Medulla oblongata (tissue), 1 donor: ENCODE data around the gene MTA3.

Source experiments
- DNase-seq: peaks from one replicate; pipeline ENCODE4 v3.0.0-alpha.2; 2015; ENCODE audit errors: extremely low spot score

MTA3 gene

DNA sequence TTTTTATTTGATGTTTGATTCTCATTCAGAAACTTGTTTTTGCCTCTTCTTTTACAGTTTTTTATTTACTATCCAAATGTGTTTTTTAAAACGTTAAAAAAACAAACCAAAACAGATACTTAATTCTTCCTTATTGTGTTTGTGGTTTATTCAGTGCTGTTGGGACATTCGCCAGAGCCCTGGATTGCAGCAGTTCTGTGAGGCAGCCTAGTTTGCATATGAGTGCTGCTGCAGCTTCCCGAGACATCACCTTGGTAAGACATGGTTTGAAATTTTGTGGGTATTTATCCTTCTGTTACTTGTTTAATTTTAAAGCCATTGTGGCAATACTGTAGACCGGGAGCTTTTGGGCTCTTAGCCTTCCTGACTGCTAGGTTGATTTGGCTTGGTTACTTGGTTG, 91.2 kb downstream of the MTA3 start:
- DNase-seq: peak; percentile 75

DNA sequence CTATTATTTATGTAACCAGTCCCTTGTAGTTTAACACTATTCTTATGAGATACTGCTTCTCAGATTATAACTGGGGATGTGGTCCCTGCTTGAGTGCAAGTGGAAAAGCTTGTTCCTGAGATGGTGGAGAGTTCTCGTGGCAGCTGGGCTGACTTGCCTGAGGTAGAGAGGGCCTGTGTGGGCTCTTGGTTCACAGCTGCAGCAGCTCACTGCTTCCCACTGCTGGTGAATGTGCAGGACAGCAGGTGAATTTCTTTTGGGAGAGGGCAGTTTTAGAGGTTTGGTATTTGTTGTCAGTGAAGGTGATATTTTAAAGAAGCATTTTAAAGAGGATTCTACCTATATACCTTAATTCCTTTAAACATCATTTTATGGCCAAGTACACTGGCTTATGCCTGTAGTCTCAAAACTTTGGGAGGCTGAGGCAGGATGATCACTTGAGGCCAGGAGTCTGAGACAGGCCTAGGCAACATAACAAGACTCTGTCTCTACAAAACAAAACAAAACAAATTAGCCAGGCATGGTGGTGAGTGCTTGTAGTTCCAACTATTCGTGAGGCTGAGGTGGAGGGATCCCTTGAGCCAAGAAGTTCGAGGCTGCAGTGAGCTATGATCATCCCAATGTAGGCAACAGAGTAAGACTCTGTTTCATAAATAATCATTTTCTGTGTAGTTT, 94.8 kb downstream of the MTA3 start:
- peak; percentile 91 for DNase-seq

DNA sequence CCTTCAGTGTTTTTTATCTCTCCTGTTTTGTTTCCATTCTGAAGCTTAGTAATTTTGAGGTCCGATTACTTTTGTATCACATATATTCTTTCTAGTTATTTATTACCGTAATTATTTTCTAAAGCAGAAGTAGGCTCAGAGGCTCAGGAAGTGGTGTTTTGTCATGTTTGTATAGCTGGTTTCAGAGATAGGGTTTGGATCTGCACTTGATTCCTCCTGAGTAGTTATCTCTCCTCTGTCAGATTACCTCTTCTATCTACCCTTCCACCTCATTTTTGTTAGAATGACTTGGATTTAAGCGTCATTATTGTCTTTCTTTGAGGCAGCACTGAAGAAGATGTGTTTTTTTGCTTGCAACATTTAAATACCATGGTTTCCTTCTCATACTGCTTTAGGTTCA, 95.4 kb downstream of the MTA3 start:
- DNase-seq: peak; percentile 16

DNA sequence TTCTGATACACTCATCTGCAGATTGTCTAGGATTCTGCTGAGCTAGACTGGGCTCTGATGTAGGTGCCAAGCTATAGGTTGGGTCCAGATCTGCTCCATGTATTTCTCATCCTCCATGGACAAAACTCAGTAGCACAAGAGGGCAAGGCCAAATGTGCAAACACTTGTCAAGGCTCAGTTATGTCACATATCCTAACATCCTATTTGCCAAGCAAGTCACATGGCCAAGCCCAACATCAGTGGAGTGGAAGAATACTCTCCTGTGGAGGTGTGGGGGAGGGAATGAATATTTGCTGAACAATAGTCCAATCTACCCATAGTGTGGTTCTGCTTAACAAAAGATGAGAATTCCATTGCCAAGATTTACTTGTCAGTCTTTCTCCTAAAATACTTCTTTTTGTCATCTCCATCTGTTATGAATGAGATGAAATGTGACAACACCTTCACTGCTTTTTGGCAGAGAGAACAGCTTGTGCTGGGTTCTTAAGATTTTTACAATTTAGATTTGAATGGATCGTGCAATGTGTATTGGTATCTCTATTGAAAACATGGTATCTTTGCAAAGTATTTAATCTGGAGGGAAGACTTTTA, 105.7 kb downstream of the MTA3 start:
- no peak for DNase-seq

DNA sequence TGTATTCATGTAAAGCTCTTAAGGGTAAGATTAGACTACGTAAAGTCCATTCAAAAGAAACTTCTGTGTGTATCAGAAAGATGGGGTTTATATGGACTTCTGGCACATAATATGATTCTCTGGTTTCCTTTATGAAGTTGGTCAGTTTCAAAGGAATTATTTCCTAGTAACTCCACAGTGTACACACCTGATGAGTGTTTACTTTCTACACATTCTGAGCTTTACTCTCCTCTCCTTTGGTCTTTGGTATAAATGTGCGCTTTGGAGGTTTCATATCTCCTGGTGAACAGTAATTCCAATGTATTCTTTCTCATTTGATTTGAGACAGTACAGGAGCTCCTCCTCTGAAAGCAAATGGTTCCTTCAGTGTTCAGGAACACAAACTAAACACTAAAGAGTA, 107.4 kb downstream of the MTA3 start:
- DNase-seq: no peak

DNA sequence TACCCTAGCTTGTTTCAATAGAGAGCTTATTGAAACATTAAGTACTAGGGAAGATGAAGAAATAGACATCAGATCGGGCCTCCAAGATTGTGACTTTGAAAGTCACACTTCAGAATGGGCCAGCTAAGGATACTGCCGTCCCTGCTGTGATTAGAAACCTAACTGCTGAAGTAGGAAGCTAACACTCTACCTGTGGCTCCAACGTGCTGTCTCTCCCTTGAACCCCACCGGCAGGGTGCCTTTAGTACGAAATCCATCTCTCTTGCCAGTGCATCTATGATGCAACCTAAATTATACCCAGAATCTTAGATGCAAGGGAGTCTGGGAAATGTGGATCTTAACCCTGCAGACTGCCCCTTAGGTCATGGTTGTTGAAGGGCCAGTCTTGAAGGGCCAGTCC, 116.9 kb downstream of the MTA3 start:
- DNase-seq: no peak

DNA sequence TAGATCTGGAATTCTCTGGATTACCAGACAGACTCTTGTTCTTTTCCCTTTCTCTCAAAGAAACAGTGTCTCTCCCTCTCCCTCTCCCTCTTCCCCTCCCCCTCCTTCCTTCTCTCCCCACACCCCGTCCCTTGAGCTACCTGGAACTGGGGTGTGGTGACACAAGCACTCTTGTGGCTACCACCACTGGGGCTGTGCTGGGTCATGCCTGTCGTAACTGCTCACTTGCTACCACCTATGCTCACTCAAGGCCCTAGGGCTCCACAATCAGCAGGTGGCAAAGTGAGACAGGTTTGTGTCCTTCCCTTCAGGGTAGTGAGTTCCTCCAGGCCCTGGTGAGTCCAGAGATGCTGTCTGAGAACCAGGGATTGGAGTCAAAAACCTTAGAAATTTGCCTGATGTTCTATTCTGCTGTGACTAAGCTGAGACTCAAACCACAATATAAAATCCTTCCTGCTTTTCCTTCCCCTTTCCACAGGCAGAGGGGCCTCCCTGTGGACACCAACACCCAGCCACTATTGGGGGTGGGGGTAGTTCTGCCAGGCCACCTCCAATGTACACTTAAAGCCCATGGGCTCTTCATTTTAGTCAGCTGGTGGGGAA, 124.7 kb downstream of the MTA3 start:
- no peak for DNase-seq

DNA sequence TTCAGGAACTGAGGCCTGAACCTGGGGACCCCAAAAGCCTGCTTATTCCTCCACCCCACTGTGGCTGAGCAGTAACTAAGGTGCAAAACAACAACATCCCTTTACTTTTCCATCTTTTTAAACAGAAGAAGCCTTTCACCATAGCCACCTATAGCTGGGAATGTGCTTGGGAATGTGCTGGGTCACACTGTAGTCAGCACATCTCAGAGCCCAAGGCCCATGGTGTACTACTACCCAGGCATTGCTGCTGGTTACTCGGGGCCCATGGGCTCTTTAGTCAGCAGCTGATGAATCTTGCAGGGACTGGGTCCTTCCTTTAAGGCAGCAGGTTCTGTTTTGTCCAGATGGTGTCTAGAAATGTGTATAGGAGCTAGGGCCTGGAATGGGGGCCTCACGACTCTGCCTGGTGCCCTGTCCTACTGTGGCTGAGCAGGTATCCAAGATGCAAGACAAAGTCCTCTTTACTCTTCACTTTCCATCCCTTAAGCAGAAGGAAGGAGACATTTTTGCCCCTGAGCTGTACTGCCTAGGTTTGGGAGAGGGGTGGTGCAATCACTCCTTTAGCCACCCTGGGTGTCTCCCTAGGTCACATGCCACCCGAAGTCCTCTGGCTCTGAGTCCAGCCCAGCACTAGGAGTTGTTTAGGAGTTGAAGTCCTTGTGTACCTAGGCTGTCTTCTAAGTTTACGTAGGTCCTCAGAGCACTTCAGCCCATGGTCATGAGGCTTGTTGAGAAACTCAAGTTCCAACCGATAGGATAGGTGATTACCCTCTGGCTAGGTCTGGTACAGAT, 125.5 kb downstream of the MTA3 start:
- no peak for DNase-seq

DNA sequence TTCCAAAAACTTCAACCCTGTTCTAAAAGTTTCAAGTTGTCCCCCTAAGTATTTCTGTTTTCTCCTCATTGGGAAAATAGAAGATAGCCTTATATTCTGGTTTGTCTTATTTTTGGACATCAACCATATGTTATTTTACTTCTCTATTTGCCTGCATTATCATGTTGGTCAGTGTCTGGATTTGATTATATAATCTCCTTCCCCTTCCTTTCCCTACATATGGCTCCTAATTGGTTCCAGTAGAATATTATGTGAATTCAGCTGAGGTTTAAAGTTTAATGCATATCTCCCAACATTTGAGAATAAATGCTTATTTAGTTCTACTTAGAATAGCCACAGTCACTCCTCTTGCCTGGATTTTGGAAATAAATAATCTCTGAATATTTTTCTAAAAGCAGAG, 128.6 kb downstream of the MTA3 start:
- no peak for DNase-seq

DNA sequence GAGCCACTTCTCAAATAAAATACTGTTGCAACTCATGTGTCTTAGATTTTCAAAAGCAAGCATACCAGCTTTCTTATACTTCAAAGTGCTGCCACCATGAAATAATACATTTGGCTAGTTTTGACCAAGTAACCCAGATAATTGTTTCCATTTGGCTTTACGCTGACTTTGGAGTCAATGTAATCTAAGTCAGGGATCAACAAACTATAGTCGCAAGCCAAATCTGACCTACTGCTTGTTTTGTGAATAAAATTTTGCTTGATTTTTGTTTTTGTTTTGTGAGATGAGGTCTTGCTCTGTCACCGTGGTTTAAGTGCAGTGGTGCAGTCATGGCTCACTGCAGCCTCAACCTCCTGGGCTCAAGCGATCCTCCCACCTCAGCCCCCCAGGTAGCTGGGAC, 130.5 kb downstream of the MTA3 start:
- no peak for DNase-seq

DNA sequence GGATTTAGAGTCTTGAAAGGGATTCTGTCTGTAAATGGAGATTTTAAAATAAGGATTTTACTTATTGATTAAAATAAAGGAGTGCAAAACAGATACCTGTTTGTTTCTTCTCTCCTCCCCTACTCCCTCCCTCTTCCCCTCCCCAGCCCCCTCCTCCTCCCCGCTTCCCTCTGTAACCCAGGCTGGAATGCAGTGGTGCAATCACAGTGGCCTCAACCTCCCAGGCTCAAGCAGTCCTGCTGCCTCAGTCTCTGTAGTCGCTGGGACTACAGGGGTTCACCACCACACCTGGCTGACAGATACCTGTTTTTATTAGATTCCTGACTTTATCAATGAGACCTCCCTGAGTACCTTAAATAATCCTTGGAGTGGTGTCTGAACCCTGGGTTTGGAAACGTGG, 138.4 kb downstream of the MTA3 start:
- DNase-seq: no peak

DNA sequence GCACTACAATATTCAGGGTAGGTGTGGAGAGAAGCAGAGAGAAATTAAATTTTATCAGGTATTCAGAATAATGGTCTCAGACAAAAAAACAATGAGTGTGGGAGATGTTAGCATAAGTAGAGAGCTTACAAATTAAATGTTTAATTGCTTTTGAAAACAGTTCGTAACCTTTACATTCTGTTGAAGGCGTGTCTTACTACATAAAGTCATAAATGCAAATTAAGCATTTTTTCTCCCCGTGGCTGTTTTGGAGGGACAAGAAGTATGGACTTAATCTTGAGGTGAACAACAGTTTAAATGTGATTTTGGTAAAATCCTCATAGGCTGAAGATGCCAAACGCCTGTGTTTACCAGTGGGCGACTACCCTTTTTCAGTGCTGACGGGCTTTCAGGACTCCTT, 139.7 kb downstream of the MTA3 start:
- DNase-seq: no peak

DNA sequence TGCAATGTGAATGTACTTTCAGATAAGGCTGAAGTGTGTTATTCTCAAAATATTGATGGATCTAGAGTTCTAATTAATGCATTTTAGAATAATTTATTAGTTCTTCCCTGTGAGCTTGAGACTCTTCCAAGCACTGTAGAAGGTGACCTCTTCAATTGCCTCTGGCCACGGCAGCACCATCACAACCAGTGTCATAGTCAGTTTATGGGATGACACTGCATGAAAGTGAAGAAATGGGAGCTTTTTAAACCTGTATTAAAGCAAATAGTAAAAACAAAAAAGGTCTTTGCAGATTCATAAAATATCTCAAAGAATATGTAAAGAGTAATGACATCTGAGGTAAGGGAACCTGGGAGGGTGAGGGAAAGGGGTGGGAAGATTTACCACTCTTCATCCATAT, 143.5 kb downstream of the MTA3 start:
- no peak for DNase-seq

DNA sequence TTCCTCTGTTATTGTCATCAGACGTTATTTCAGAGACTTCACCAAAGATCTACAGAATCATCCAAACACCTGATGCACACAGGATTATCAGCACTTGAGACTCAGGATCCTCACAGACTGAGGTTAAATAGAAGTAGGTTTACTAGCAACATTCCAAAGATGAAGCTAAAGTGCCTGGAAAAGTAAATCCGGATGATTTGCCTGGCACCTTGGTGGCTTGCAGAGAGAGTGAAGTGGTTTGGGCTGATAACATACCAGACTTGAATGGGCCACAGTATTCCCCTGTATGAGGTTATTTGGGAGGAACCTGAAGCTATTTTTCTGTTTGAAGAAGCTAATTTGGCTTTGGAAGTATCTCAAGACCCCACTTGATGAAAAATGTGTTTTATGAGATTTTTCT, 144.5 kb downstream of the MTA3 start:
- no peak for DNase-seq

DNA sequence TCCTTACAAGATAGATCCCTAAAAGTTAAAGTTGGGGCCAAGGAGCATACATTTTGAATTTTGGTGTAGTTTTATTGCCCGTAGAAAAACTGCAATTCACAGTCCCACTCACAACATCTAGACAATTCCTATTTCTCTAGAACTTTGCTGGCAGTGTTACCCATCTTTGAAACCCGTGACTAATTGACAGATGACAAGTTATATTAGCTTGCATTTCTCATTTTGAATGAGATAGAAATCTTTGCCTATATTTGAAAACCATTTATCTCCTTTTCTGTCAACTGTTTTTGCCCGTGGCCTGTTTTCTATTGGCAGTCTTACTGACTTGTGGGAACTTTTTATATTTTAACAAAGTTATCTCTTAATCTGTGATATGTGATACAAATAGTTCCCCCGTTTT, 145.5 kb downstream of the MTA3 start:
- no peak for DNase-seq

DNA sequence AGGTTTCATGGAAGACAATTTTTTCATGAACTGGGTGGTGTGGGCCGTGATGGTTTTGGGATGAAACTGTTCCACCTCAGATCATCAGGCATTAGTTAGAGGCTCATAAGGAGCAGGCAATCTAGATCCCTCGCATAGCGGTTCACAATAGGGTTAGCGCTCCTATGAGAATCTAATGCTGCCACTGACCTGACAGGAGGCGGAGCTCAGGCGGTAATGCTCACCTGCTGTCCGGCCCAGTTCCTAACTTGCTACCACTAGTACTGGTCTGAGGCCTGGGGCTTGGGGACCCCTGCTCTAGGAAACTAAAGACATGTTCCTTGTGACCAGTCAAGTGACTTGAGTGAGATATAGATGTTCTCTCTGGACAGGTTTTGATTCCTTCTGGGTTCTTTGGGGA, 146.3 kb downstream of the MTA3 start:
- DNase-seq: no peak

DNA sequence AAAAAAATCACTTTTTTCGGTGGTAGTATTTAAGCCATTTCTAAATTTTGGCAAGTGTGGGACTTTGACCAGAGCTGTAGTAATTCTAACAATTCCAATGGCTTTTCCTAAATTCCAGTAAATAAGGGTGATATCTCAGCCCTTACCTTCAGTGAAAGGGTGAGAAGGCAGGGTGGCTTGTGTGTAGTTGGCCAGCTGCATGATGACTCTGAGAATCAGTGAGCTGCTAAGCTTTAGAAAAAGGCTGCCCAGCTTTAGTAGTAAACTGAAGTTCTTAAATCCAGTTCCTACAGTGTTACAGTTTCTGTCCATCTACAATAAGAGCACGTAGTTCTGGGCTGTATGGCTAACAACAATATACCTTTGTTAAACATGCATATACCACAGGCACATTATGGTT, 153.5 kb downstream of the MTA3 start:
- DNase-seq: no peak

DNA sequence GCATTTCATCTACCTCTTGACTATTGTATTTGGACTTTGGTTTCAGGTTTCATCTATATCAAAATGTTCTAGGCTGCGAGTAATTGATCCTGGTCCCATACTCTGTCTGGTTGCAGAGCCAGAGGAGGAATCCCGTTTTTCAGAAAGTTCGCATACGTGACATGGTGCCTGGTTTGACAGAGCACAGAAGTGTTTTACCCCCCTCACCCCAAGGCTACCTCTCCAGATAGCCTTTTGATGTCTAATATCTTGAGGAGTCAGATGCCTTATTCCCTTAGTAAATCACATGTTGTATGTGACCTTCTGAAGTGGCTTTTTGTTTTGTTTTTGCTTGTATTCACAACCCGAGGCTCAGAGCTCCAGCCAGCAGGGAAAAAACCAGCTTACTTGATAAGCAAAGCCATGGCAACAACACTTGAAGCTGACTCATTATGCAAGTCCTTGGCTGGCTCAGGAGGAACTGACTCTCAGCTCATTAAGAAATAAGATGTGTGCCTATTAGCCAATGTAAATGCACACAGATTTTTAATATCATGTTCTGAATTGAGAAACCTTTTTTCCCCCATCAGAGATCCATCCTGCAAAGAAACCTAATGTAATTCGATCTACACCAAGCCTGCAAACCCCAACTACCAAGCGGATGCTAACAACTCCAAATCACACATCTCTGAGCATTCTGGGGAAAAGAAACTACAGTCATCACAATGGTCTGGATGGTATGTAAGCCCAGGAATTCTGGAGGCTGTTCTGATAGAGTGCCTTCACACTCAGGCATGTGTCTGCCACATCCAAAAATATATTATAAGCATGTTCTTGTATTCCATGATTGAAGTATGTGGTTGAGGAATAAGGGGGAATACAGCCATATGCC, 154.1 kb downstream of the MTA3 start:
- peak; percentile 72 for DNase-seq

DNA sequence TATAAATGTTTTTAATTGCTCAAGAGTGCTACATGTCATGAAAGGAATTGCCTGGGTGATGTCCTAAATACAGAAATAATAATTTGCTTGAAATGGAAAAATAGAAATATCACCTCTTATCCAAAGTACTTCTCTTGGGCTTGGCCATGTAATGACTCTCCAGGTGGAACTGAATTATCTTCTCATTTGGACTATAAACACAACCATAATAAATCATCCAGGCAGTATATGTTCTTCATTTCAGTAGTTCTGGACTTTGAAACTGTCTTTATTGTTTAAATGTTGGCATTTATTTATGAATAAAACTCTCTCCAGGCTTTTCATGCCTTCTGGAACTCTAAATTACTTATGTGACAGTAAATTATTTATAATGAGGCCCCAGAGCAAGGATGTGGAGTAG, 155.0 kb downstream of the MTA3 start:
- no peak for DNase-seq

DNA sequence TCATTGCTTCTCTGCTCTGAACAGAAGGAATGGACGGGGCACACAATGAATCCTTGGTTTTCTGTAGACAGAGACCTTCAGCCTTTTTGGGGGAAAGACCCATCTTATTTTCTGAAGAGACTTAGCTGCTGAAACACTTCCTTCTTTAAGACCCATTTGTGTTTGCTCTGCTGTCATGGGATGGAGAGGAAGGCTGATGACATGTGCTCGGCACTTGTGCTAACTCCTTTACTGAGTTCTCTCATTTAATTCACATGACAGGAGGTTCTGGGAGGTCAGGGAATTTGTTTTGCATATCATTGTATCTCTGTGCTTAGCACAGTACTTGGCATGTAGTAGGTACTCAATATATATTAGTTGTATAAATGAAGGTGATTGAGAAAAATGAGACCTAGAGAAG, 156.5 kb downstream of the MTA3 start:
- peak; percentile 50 for DNase-seq

DNA sequence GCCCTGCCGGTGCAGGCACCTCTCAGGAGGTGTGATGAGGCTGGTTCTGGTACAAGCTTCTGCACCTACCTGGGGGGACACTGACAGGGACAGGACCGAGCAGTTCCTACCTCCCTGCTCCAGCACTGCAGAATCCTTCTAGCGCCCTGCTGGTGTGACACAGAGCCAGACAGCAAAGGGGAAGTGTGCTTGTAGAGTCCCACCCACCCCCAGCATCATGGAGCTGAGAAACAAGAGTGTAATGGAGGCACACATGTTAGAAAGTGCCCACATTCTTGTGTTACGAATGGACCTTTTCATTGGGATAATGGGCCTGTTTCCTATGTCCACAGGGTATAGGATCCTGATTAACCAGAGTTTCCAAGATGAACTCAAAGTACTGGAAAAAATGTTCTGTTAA, 157.2 kb downstream of the MTA3 start:
- no peak for DNase-seq

DNA sequence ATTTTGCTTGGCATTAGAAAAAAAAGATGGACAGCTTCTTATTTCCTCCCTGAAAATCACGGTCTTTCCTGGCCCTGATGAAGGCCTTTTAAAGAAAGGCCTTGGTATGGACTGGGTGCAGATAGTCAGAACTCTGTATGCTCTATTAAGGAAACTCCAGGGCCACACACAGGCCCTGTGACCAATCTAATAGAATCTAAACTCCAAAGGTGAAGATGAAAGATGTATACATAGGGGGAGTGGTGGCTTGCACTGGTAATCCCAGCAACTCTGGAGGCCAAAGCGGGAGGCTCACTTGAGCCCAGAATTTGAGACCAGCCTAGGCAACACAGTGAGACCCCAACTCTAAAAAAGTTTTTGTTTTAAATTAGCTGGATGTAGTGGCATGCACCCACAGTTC, 158.2 kb downstream of the MTA3 start:
- no peak for DNase-seq
